ENCODE data around the gene NKX3-2.
A peak's percentile ranks its signal among the peaks of the same experiment; 100 is the strongest.

Gene NKX3-2

GRCh38 chr4:13531625-13531998, 12.7 kb downstream of the NKX3-2 start:
- DNase-seq, result no peak
- H3K27ac Mint-ChIP-seq, result peak overlapping the region; percentile 88
- peaks cover 0 to 2% of the 10 kb centered on the region in 2 donors for H3K36me3 Mint-ChIP-seq
- H3K9me3 Mint-ChIP-seq, result peaks cover 0 to 2% of the 10 kb centered on the region in 2 donors
- H3K4me1 Mint-ChIP-seq, result peaks cover 16 to 25% of the 10 kb centered on the region in 2 donors
- no peak for ATAC-seq (replicated peaks)
- H3K27me3 Mint-ChIP-seq, result peaks cover 74 to 94% of the 10 kb centered on the region in 2 donors
- H3K4me3 Mint-ChIP-seq, result no peak overlapping the region

- Mint-ChIP-seq H3K4me3 (no peak overlapping the region), H3K36me3 (peaks cover 0 to 2% of the 10 kb centered on the region in 2 donors), H3K27me3 (peaks cover 70 to 90% of the 10 kb centered on the region in 2 donors), H3K4me1 (peaks cover 16 to 25% of the 10 kb centered on the region in 2 donors), H3K27ac (peak overlapping the region; percentile 88), H3K9me3 (peaks cover 0 to 2% of the 10 kb centered on the region in 2 donors)
- DNase-seq (no peak), ATAC-seq (replicated peaks) (no peak)
These were observed 13.3 kb downstream of the NKX3-2 start for GRCh38 chr4:13530823-13531624.

DNA sequence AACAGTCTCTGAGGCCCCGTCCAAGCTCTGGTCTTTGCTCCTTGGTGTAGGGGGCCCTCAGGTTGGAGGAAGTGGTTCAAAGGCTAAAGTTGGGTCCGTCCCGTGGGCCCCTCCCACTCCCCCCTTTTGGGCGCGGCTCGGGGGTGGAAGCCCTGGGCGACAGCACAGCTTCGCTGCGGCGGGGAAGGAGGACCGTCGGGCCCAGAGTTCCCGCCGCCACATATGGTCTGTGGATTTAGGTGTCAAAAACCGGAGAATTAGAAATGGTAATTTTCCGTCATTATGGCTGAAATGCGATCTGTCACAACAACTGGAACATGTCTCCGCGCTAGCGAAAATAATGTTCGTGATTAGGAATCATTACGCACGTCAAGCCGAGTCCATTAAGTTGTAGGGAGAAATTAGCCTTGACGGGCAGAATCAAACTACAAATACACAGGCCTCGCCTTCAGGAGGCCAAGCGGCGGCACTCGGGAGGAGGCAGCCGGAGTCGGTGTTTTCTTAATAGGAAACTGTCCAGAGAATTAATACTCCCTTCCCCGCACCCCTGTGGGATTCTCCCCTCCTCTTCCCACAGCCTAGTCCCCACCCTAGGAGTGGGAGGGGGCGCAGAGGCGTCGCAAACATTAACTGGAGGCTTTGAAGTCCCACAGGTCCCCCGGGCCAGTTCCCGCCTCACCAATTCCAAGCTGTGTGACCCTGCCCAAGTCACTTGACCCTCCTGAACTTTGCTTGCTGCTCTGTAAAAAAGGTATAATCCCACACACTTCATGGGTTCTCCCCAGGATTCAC, 15.0 kb downstream of the NKX3-2 start:
- H3K27ac Mint-ChIP-seq, result peak overlapping the region; percentile 42
- peaks cover 0 to 3% of the 10 kb centered on the region in 2 donors for H3K9me3 Mint-ChIP-seq
- H3K27me3 Mint-ChIP-seq, result peaks cover 73 to 86% of the 10 kb centered on the region in 2 donors
- no peak for DNase-seq
- ATAC-seq (replicated peaks), result no peak
- peaks cover under 1 to 2% of the 10 kb centered on the region in 2 donors for H3K36me3 Mint-ChIP-seq
- peak overlapping the region in 1 of 2 donors; percentile 25 for H3K4me3 Mint-ChIP-seq
- peaks cover 16 to 23% of the 10 kb centered on the region in 2 donors for H3K4me1 Mint-ChIP-seq

GRCh38 chr4:13528821-13529127, 15.5 kb downstream of the NKX3-2 start:
- peaks cover 16 to 18% of the 10 kb centered on the region in 2 donors for H3K4me1 Mint-ChIP-seq
- DNase-seq, result no peak
- peak overlapping the region; percentile 90 for H3K27ac Mint-ChIP-seq

DNA sequence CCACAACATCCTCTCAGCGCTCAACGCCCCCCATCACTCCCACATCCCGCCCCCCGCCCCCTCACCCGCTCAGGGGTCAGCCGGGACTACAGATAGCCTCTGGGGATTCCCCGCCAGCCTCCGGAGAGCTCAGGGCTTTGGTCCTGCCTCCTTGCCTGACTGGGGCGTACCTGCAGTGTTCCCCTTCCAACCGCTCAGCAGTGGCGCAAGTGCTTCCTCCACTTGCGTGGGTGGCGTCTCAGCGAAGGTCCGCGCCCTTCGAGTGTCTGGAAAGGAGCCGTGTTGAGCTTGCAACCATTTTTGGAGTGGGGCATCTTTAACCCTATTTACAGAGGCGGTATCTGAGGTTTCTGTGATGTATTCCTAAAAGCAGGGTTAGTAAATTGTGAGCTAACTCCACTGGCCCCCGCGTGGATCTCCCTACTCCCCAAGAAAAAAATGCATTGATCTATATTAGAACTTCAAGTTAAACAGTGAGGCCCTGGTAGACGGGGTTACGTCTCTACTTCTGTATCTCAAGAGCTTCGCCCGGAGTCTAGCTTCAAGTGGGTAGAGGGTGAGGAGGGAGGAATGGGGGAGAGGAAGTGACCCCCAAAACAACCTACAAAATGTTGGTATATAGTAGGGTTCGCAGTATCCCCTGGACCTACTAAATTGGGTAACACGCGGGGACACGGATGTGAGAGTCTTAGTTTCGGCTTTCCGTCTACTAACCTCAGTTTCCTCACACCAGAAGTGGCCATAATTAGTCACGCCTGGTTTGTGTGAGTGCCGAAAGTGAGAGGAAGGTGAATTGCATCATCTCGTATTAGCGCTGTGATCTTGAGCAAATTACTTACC, 16.1 kb downstream of the NKX3-2 start:
- Mint-ChIP-seq H3K27me3 (peaks cover 70 to 86% of the 10 kb centered on the region in 2 donors), H3K27ac (peak overlapping the region; percentile 90), H3K4me3 (peak overlapping the region; percentile 46 to 55), H3K36me3 (peaks cover 2 to 6% of the 10 kb centered on the region in 2 donors), H3K4me1 (peaks cover 16 to 18% of the 10 kb centered on the region in 2 donors), H3K9me3 (peaks cover 0 to 6% of the 10 kb centered on the region in 2 donors)
- ATAC-seq (replicated peaks) (peak; percentile 45 to 73), DNase-seq (no peak)

More at GRCh38 chr4:13528821-13529127, 15.5 kb downstream of the NKX3-2 start:
- H3K27me3 Mint-ChIP-seq, result peaks cover 73 to 86% of the 10 kb centered on the region in 2 donors
- H3K4me3 Mint-ChIP-seq, result no peak overlapping the region
- peaks cover 0 to 5% of the 10 kb centered on the region in 2 donors for H3K9me3 Mint-ChIP-seq
- H3K36me3 Mint-ChIP-seq, result peaks cover 2 to 6% of the 10 kb centered on the region in 2 donors
- ATAC-seq (replicated peaks), result no peak

GRCh38 chr4:13527192-13527980, 16.9 kb downstream of the NKX3-2 start:
- H3K4me3 Mint-ChIP-seq, result peak overlapping the region; percentile 69 to 74
- peaks cover 77 to 86% of the 10 kb centered on the region in 2 donors for H3K27me3 Mint-ChIP-seq
- ATAC-seq (replicated peaks) (peak; percentile 23), DNase-seq (no peak)
- peak overlapping the region; percentile 85 for H3K27ac Mint-ChIP-seq
- H3K4me1 Mint-ChIP-seq, result peaks cover 18 to 23% of the 10 kb centered on the region in 2 donors
- H3K9me3 Mint-ChIP-seq, result peaks cover 0 to 6% of the 10 kb centered on the region in 2 donors
- H3K36me3 Mint-ChIP-seq, result peaks cover 2 to 6% of the 10 kb centered on the region in 2 donors

- peaks cover 81 to 86% of the 10 kb centered on the region in 2 donors for H3K27me3 Mint-ChIP-seq
- H3K9me3 Mint-ChIP-seq, result peaks cover 0 to 6% of the 10 kb centered on the region in 2 donors
- H3K27ac Mint-ChIP-seq, result no peak overlapping the region
- peaks cover 2 to 6% of the 10 kb centered on the region in 2 donors for H3K36me3 Mint-ChIP-seq
- no peak for DNase-seq
- H3K4me3 Mint-ChIP-seq, result no peak overlapping the region
- H3K4me1 Mint-ChIP-seq, result peaks cover 18 to 23% of the 10 kb centered on the region in 2 donors
- no peak for ATAC-seq (replicated peaks)
These were observed 17.6 kb downstream of the NKX3-2 start for GRCh38 chr4:13526658-13527057.

- no peak overlapping the region for H3K4me3 Mint-ChIP-seq
- no peak overlapping the region for H3K27ac Mint-ChIP-seq
- H3K27me3 Mint-ChIP-seq, result peaks cover 77% of the 10 kb centered on the region in 2 donors
- H3K4me1 Mint-ChIP-seq, result peaks cover 17 to 18% of the 10 kb centered on the region in 2 donors
- no peak for ATAC-seq (replicated peaks)
- no peak for DNase-seq
- peaks cover 0 to 6% of the 10 kb centered on the region in 2 donors for H3K9me3 Mint-ChIP-seq
- H3K36me3 Mint-ChIP-seq, result peaks cover 2 to 6% of the 10 kb centered on the region in 2 donors
These were observed 18.6 kb downstream of the NKX3-2 start for GRCh38 chr4:13525606-13526281.

DNA sequence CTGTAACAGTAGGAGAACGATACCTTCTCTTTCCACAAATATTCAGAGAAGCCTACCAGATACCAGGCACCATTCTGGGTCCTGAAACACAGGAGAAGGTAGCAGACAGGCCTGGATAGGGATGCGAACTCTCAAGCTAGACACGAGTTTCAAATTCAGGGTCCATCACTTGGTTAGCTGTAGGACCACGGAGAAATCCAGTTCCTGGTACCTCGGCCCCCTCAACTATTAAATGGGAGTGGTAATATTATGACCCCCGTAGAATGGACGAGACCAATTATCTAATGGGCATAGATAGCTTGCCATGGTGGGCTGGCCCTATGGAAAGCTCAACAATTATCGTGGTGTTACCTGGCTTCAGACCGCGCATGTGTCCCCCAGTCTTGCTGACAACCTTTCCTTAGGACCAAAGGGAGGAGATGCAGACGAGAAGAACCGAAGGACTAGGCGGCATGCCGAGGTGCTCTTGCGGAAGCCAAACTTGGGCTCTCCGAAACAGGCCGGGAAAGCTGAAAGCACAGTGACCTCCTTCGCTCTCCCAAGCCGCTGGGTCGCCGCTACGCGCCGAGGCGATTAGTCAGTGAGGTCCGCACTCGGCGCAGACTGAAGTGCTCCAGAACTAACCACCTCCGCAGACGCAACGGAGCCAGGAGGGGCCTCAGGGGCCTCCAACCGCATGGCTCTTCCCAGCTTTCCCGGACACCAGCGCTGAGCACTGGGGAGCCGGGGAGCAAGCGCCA, 19.6 kb downstream of the NKX3-2 start:
- Mint-ChIP-seq H3K36me3 (peaks cover 2 to 6% of the 10 kb centered on the region in 2 donors), H3K27me3 (peaks cover 66% of the 10 kb centered on the region in 2 donors), H3K4me1 (peaks cover 17 to 18% of the 10 kb centered on the region in 2 donors), H3K9me3 (peaks cover 0 to 6% of the 10 kb centered on the region in 2 donors), H3K4me3 (no peak overlapping the region), H3K27ac (peak overlapping the region; percentile 31)
- DNase-seq, result no peak
- ATAC-seq (replicated peaks), result no peak

GRCh38 chr4:13523591-13524503, 20.5 kb downstream of the NKX3-2 start:
- H3K9me3 Mint-ChIP-seq, result peaks cover 0 to 6% of the 10 kb centered on the region in 2 donors
- ATAC-seq (replicated peaks) (no peak), DNase-seq (no peak)
- H3K27me3 Mint-ChIP-seq, result peaks cover 58% of the 10 kb centered on the region in 2 donors
- peaks cover 14 to 15% of the 10 kb centered on the region in 2 donors for H3K4me1 Mint-ChIP-seq
- peak overlapping the region; percentile 84 for H3K27ac Mint-ChIP-seq
- no peak overlapping the region for H3K4me3 Mint-ChIP-seq
- peaks cover 2 to 6% of the 10 kb centered on the region in 2 donors for H3K36me3 Mint-ChIP-seq

DNA sequence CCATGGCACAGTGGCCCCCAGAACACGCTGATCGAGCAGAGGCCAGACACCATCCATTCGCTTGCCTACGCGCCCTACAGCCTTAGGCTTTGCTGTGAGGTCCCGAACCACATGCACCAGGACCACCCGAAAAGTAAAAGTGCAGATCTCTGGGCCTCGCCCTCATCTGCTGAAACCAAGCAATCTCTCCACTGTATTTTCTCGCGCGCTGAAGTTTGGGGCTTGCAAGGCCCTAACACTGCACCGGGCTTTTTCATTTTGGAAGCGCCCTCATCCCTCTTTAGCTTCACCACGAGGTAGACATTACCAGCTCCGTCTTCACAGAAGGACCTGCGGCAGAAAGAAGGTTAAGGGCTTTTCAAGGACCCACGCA, 21.2 kb downstream of the NKX3-2 start:
- Mint-ChIP-seq H3K36me3 (peaks cover 2 to 6% of the 10 kb centered on the region in 2 donors), H3K4me3 (no peak overlapping the region), H3K27me3 (peaks cover 50% of the 10 kb centered on the region in 2 donors), H3K9me3 (peaks cover 0 to 6% of the 10 kb centered on the region in 2 donors), H3K4me1 (peaks cover 9 to 11% of the 10 kb centered on the region in 2 donors), H3K27ac (peak overlapping the region; percentile 84)
- ATAC-seq (replicated peaks) (no peak), DNase-seq (no peak)
